Cardiac septum (tissue), 1 donor: ENCODE data around the gene DPP8. TPM values are rescaled to one million over a fixed set of nuclear protein-coding genes. Genes with fewer than 3 reads are reported as not detected.
"Not testable (repeated sequence)": the region's sequence is repeated elsewhere in the genome, so short reads cannot be mapped to it uniquely, and the experiment has no call there.

Source experiments
- DNase-seq: peaks from one replicate; pipeline ENCODE4 v3.0.0-alpha.2; 2020; ENCODE audit warnings: low spot score
- intact Hi-C: fragments of 100-400 bp; cut with DNase I; formaldehyde crosslinking; loops from one replicate; pipeline ENCODE4 v1.14.0; 2022
- total RNA-seq: library from RNA; stranded (reverse); fragmentation: NEBNext Ultra II Directional; extraction: Animal tissue kit (Norgen Biotek cat#: 25700); gene quantifications from one replicate; pipeline ENCODE4 v1.2.1, GENCODE V29; 2021
- donor health status: DM: no; HTN: no; CAD: no.

DPP8 gene
- total RNA-seq, 1 donor from 2014 or later: 35.3 TPM

- intact Hi-C loops: no loop called here
- DNase-seq: no peak
Observed at GRCh38 chr15:65410036-65410435, 107.5 kb downstream of the DPP8 start.

- no peak for DNase-seq
- intact Hi-C loops: no loop called here
Observed at GRCh38 chr15:65409036-65409631, 108.4 kb downstream of the DPP8 start.

DNA sequence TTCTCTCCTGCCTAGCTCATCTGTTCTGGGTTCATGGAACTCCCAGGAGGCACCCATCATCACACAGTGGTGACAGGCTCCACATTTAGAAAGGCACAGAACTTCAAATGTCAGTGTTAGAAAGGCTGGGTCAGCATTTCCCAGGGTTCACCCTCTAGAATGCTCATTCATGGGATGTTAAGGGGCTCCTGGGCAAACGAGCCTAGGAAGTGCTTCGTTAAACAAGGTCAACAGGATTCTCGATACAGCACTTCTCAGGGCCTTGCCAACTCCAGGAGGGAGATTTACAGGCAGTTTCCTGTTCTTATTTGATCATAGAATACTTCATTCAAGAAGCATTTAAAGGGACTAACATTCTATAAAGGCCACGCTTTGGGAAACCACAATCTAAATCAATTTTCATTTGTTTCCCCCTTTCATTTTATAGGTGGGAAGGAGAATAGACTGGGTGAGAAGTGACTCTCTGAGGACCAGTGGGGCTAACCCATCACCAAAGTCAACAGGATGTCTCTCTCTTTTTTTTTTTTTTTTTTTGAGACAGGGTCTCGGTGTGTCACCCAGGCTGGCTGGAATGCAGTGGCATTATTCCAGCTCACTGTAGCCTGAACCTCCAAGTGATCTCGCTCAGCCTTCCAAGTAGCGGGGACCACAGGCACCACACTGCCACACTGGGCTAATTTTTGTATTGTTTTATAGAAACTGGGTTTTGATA, 109.0 kb downstream of the DPP8 start:
- intact Hi-C loops: no loop called here
- DNase-seq: no peak

GRCh38 chr15:65406424-65407000, 111.0 kb downstream of the DPP8 start:
- no peak for DNase-seq
- intact Hi-C loops: no loop called here

- no peak for DNase-seq
Observed at GRCh38 chr15:65405791-65406423, 111.6 kb downstream of the DPP8 start.

GRCh38 chr15:65404186-65404872, 113.2 kb downstream of the DPP8 start:
- no peak for DNase-seq
- intact Hi-C loops: no loop called here

More at GRCh38 chr15:65405791-65406423, 111.6 kb downstream of the DPP8 start:
- intact Hi-C loops: no loop called here

- intact Hi-C loops: no loop called here
- DNase-seq: no peak
Observed at GRCh38 chr15:65402961-65403360, 114.5 kb downstream of the DPP8 start.

DNA sequence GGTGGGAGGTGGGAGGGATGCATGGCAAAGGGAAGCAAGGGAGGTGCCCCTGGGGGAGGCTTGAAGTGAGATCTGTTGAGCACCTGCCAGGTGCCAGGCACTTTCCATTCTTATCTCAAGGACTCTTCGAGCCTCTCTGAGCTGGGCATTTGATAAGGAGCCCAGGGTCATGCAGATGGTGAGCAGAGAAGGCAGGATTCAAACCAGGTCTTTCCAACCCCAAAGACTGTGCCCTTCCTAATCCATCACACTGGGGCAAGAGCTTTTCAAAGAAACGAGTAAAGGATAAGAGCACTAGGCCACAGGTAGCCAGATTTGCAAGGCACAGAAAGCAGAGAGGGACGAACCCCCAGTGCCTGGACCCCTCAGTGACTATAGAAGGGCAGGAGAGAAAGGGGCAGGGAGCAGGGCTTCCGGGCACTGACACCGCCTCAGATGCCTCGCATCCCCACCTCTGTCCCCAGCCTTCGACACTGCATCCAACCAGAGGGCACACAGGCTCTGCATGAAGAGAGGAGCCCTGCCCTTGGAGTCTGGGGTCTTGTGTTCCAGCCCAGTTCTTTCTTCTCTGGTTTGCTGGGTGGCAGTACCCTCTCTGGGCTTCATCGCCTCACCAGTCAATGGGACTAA, 115.8 kb downstream of the DPP8 start:
- intact Hi-C loops: no loop called here
- DNase-seq: no peak

DNA sequence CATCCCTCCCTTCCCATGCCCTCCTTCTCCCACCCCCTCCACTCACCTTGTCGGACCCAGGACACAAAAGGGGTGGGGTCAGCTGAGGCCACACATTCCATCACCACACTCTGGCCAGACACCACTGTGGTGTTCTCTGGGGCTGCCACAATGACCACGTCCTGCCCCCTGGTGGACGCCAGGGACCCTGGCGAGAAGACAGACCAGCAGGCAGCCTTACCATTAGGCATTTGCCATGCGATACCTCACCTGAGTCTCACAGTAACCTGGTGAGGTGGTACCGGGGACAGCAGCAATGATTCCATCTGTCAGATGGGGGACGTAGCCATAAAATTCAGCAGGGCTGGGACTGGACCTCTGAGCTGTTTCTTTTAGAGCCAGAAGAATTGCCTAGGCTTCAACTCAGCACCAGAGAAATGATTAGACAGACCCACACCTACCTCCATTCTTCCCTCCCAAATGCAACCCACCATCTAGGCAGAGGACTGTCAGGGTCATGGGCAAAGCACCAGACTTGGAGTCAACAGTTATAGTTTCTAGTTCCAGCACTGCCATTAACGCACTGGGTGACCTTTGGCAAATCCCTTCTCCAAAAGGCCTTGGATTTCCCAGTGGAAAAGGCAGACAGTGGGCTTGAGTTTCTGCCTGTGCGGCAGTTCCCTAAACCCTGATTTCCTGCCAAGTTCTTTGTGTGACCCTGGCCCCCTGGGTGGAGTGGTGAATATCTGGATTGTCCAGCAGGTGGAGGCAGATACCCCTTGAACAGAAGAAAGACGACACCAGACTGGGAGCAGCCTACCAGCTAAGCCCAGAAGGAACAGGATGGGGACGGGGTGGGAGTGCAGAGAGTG, 116.5 kb downstream of the DPP8 start:
- intact Hi-C loops: no loop called here
- no peak for DNase-seq

- DNase-seq: no peak
- intact Hi-C loops: no loop called here
Observed at GRCh38 chr15:65399997-65400396, 117.5 kb downstream of the DPP8 start.

- no peak for DNase-seq
- intact Hi-C loops: no loop called here
Observed at GRCh38 chr15:65399001-65399706, 118.3 kb downstream of the DPP8 start.

DNA sequence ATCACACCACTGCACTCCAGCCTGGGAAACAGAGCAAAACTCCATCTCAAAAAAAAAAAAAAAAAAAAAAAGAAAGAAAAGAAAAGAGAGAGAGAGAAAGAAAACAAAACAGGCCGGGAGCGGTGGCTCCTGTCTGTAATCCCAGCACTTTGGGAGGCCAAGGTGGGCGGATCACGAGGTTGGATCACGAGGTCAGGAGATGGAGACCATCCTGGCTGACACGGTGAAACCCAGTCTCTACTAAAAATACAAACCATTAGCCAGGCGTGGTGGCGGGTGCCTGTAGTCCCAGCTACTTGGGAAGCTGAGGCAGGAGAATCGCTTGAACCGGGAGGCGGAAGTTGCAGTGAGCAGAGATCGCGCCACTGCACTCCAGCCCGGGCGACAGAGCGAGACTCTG, 119.0 kb downstream of the DPP8 start:
- intact Hi-C loops: not testable (repeated sequence)

DNA sequence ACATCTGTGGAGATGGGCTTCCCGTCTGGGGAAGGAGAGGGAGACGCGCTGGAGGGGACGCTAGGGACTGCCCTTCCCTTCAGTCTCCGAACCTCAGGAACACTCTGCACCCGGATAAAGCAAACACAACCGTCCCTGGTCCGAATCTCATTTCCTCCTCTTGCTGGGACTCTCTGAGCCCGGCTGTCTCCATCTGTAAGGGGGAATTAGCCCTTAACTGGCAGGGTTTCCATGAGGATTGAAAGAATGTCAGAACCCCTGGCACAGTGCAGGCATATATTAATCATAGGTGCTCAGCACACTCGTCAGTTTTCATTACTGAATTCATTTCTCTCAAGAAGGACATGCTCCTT, 120.5 kb downstream of the DPP8 start:
- DNase-seq: no peak
- intact Hi-C loops: no loop called here

More for the DNA sequence above, 119.0 kb downstream of the DPP8 start:
- DNase-seq: not testable (repeated sequence)

DNA sequence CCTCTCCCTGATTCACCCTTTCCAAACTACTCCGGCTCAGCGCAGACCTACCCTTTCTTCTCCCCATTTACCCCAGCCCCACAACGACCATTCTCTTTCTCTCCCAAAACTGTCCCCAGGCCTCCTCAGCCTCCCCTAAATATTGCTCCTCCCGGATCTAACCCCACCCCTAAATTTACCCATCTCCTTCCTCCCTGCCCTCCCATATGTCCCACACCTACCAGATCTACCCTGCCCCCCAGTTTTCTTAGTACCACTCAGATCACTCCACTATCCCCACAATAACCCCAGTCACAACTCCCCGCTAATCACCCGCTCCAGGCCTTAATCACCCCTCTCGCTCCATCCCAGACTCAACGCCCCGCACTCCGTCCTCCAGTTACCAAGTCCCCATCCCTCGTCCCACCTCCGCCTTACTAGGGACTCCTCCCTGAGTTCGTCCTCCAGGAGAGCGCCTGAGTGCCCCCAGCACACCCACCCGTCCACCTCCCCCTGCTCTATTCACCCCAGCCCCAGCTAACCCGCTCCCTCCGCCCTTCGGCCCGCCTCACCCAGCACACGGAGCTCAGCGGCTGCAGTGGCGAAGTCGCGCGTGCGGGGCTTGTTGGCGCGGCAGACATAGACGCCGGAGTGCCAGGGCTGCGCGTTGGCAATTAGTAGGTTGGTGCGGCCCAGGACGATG, 121.1 kb downstream of the DPP8 start:
- DNase-seq: no peak
- intact Hi-C loops: no loop called here

- intact Hi-C loops: no loop called here
- no peak for DNase-seq
Observed at GRCh38 chr15:65395567-65396202, 121.8 kb downstream of the DPP8 start.

DNA sequence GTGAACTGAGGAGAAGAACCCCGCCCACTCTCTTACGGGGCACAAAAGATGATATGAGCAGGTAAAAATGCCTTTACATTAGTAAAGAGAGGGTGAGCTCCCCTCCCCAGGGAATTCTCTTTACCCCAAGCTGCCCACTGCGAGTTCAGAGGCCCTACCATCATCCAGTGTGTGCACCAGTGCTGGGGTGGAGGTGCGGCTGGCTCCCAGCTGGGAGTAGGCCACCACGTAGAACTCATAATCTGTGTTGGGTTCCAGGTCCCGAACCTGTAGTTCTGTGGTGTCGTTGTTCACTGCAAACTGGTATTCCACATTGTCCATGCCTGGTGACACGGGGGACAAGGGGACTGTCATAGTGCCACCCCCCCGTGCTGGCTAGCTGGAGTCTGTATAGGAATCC, 122.6 kb downstream of the DPP8 start:
- intact Hi-C loops: no loop called here
- no peak for DNase-seq

GRCh38 chr15:65394280-65394789, 123.2 kb downstream of the DPP8 start:
- intact Hi-C loops: no loop called here
- no peak for DNase-seq
